Neural progenitor cell (in vitro differentiated cells): ENCODE measurements around the gene PARP6.
A peak's percentile ranks its signal among the peaks of the same experiment; 100 is the strongest.

Experiments used
- EZH2 ChIP-seq: fragments of 200-600 bp; sonication (generic); IDR thresholded peaks from 2 replicates; pipeline ENCODE4 v1.6.1; 2017; ENCODE audit warnings: antibody characterized with exemption, mild to moderate bottlenecking, moderate library complexity
- EZH2phosphoT487 ChIP-seq: fragments of 200-600 bp; sonication (generic); IDR thresholded peaks from 2 replicates; pipeline ENCODE4 v1.6.1; 2017; ENCODE audit warnings: antibody characterized with exemption
- TF ChIP-seq, protein P1 (sequence below): fragments of 200-600 bp; sonication (generic); IDR thresholded peaks from 2 replicates; pipeline ENCODE4 v1.5.1; 2017; ENCODE audit warnings: antibody characterized with exemption, mild to moderate bottlenecking

DNA sequence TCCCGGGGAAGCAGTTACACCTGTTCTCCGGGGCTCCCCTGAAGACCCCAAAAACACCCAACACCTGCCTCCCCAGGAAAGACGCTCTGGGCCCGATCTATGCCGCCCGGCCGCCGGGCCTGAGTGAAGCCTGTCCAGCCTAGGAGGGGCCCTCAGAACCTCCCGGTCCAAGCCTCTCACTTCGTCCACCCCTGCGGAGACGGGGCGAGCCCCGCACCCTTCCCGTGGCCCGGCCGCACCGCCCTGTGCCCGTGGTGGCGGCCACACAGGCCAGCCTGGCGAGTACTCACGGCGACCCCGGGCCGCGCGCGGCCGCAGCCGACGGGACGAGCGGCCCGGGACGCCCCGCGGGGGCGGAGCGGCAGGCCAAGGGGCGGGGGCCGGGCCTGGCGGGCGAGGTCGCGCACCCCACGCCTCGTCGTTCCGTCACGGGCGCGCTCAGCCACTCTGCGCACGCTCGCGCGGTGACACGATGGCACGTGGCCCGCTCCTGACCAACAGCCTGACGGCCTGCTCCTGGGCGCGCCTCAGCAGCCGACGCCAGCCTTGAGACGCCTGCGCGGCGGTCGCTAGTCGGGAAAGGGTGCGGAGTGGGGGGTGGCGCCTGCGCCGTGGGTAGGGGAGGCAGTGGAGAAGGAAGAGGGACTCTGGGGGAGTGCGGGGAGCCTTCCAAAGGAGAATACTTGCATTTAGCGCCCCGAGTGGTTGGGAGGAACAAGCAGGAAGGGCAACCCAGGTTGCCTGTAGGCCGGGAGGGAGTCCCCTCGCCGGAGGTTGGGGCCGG, at the start of gene PARP6:
- TF ChIP-seq, protein P1, sequence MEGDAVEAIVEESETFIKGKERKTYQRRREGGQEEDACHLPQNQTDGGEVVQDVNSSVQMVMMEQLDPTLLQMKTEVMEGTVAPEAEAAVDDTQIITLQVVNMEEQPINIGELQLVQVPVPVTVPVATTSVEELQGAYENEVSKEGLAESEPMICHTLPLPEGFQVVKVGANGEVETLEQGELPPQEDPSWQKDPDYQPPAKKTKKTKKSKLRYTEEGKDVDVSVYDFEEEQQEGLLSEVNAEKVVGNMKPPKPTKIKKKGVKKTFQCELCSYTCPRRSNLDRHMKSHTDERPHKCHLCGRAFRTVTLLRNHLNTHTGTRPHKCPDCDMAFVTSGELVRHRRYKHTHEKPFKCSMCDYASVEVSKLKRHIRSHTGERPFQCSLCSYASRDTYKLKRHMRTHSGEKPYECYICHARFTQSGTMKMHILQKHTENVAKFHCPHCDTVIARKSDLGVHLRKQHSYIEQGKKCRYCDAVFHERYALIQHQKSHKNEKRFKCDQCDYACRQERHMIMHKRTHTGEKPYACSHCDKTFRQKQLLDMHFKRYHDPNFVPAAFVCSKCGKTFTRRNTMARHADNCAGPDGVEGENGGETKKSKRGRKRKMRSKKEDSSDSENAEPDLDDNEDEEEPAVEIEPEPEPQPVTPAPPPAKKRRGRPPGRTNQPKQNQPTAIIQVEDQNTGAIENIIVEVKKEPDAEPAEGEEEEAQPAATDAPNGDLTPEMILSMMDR, result peak; percentile 64
- TF ChIP-seq EZH2, result no peak
- TF ChIP-seq EZH2phosphoT487, result peak; percentile 29
